HEK293T (cell line): ENCODE measurements around the gene IRF2BP2.

Experiments used
- BHLHE40 ChIP-seq: fragments of 450-650 bp; IDR thresholded peaks from 2 replicates; pipeline ENCODE4 v1.6.1; 2016; ENCODE audit warnings: mild to moderate bottlenecking, moderate library complexity, borderline replicate concordance
- CTBP1 ChIP-seq: fragments of 450-650 bp; IDR thresholded peaks from 2 replicates; pipeline ENCODE4 v1.6.1; 2016; ENCODE audit warnings: borderline replicate concordance
- ELF4 ChIP-seq: fragments of 450-650 bp; IDR thresholded peaks from 2 replicates; pipeline ENCODE4 v1.6.1; 2017; ENCODE audit warnings: antibody characterized with exemption
- FOXA1 ChIP-seq: fragments of 450-650 bp; IDR thresholded peaks from 2 replicates; pipeline ENCODE4 v1.6.1; 2016; ENCODE audit warnings: mild to moderate bottlenecking
- FOXM1 ChIP-seq: fragments of 450-650 bp; IDR thresholded peaks from 2 replicates; pipeline ENCODE4 v1.6.1; 2017; ENCODE audit warnings: mild to moderate bottlenecking, borderline replicate concordance
- HDGF ChIP-seq: fragments of 450-650 bp; IDR thresholded peaks from 2 replicates; pipeline ENCODE4 v1.6.1; 2017; ENCODE audit warnings: antibody characterized with exemption, borderline replicate concordance
- NFRKB ChIP-seq: fragments of 450-650 bp; IDR thresholded peaks from 2 replicates; pipeline ENCODE4 v1.6.1; 2016; ENCODE audit warnings: mild to moderate bottlenecking, moderate library complexity
- SUZ12 ChIP-seq: fragments of 450-650 bp; IDR thresholded peaks from 2 replicates; pipeline ENCODE4 v1.6.1; 2016; ENCODE audit warnings: mild to moderate bottlenecking
- TARDBP ChIP-seq: fragments of 450-650 bp; IDR thresholded peaks from 2 replicates; pipeline ENCODE4 v1.6.1; 2016
- TF ChIP-seq, protein P1 (sequence below): fragments of 450-650 bp; IDR thresholded peaks from 2 replicates; pipeline ENCODE4 v1.6.1; 2016

DNA sequence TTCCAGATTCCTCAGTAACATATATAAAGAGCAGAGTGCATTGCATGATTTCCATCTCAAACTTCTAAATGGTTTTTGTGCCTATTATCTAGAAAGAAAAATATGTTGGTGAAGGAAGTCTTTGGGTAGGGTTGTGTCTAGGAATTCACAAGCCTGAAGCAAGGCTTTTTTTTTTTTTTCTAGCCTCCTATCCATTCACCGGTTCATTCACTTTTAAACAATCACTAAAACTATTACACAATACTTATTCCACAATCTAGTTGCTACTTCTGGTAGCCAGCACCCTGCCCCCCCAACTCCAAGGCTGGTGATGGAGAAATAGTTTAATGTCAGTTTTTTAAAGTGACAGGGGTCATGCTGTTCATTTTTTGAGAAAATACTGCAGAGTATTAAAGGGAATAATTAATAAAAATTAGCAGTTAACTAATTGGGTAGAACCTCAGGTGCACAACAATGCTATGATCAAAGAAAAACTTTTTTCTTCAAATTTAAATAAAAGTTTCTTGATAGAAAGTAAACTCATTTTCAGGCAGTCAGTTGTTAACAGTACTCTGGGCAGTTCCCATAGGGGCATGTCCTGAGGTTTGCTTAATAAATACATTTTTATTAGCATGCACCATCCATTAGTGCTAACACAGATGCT, 10.9 kb downstream of the IRF2BP2 start:
- TF ChIP-seq SUZ12 (no peak), NFRKB (no peak), CTBP1 (no peak), HDGF (no peak), ELF4 (no peak), BHLHE40 (no peak), FOXA1 (no peak), FOXM1 (no peak), TARDBP (no peak)
- TF ChIP-seq, protein P1, sequence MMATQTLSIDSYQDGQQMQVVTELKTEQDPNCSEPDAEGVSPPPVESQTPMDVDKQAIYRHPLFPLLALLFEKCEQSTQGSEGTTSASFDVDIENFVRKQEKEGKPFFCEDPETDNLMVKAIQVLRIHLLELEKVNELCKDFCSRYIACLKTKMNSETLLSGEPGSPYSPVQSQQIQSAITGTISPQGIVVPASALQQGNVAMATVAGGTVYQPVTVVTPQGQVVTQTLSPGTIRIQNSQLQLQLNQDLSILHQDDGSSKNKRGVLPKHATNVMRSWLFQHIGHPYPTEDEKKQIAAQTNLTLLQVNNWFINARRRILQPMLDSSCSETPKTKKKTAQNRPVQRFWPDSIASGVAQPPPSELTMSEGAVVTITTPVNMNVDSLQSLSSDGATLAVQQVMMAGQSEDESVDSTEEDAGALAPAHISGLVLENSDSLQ: no peak
